HCT116 (cell line): ENCODE data around the gene COL9A2. TPM values are rescaled to one million over a fixed set of nuclear protein-coding genes. Genes with fewer than 3 reads are reported as not detected.

Experiments used
- ATAC-seq: fragments of 200-7000 bp; cut with Tn5 transposase; 2 replicates; pipeline ENCODE4 v1.9.1; 2020; ENCODE audit warnings: mild to moderate bottlenecking, moderate library complexity
- BruUV-seq: library from RNA; stranded (reverse); fragments of 400-500 nt; replicated peaks from 2 replicates; lab custom pipeline; 2021; lab: Mats Ljungman, UMichigan
- CTCF ChIA-PET: fragments of 300-600 bp; sonication (Branson Sonifier 250); formaldehyde crosslinking; loops from one replicate; lab custom pipeline; 2021; ENCODE audit warnings: antibody characterized with exemption; lab: Charles Lee
- POLR2A ChIA-PET: fragments of 300-600, 350-600 bp; sonication (Branson Sonifier 250); formaldehyde crosslinking; loops from one replicate; lab custom pipeline; 2021; ENCODE audit warnings: antibody characterized with exemption; lab: Charles Lee
- RAD21 ChIA-PET, 2 experiments: fragments of 300-600 bp; sonication (Branson Sonifier 250); formaldehyde crosslinking; loops; one replicate each; lab custom pipeline; 2023; ENCODE audit warnings: low total read pairs in 2 of 2; ENCODE audit not compliant: uncharacterized antibody in 2 of 2, unreplicated experiment in 2 of 2, low non-redundant PET in 1 of 2; lab: Charles Lee
- DNase-seq: peaks from one replicate; pipeline ENCODE4 v3.0.0-alpha.2; 2010; ENCODE audit warnings: low read depth, low spot score
- H2AFZ ChIP-seq: fragments of 200-600 bp; shearing (Covaris generic), sonication (generic); 2 replicates; pipeline ENCODE4 v1.6.1; 2017; ENCODE audit warnings: low read depth, mixed run types, mixed read lengths, antibody characterized with exemption, low read length; ENCODE audit not compliant: poor library complexity, severe bottlenecking
- H3K27ac ChIP-seq: 2 replicates; pipeline ENCODE4 v1.5.1; 2012; ENCODE audit warnings: low read depth, low read length
- H3K27me3 ChIP-seq: fragments of 200-600 bp; sonication (generic); 2 replicates; pipeline ENCODE4 v1.6.1; 2016; ENCODE audit warnings: mixed run types, low read length, mixed read lengths; ENCODE audit not compliant: insufficient read depth
- H3K36me3 ChIP-seq, 2 experiments: fragments of 200-500 bp in 1 of 2; fragments of 200-600 bp in 1 of 2; sonication (Bioruptor generic) in 1 of 2; sonication (generic) in 1 of 2; 2 replicates each; pipeline versions ENCODE4 v1.5.1 to v1.6.1; 2014 to 2016; ENCODE audit warnings: low read length in 2 of 2, inconsistent platforms in 1 of 2, mixed read lengths in 1 of 2, mixed run types in 1 of 2; ENCODE audit not compliant: insufficient read depth in 2 of 2, control insufficient read depth in 1 of 2
- H3K4me1 ChIP-seq, 2 experiments: fragments of 200-600 bp in 1 of 2; sonication (generic) in 1 of 2; 2 replicates each; pipeline versions ENCODE4 v1.5.1 to v1.6.1; 2012 to 2017; ENCODE audit warnings: low read length in 2 of 2, inconsistent platforms in 1 of 2, mild to moderate bottlenecking in 1 of 2, mixed read lengths in 1 of 2, mixed run types in 1 of 2, moderate library complexity in 1 of 2; ENCODE audit not compliant: insufficient read depth in 2 of 2, control insufficient read depth in 1 of 2
- H3K4me2 ChIP-seq: fragments of 200-600 bp; sonication (generic); 2 replicates; pipeline ENCODE4 v1.6.1; 2017; ENCODE audit warnings: mixed run types, low read length, mixed read lengths
- H3K4me3 ChIP-seq, 2 experiments: fragments of 200-600 bp in 1 of 2; sonication (generic) in 1 of 2; replicated peaks in 1 of 2; 2 replicates each; pipeline ENCODE4 v1.5.1; 2011 to 2016; ENCODE audit warnings: low read length in 2 of 2, control low read depth in 1 of 2, low read depth in 1 of 2, mild to moderate bottlenecking in 1 of 2, mixed read lengths in 1 of 2, mixed run types in 1 of 2
- H3K79me2 ChIP-seq: fragments of 200-600 bp; sonication (generic); 2 replicates; pipeline ENCODE4 v1.6.1; 2017; ENCODE audit warnings: mild to moderate bottlenecking, mixed run types, low read length, moderate library complexity, mixed read lengths; ENCODE audit not compliant: insufficient read depth
- H3K9ac ChIP-seq: fragments of 200-600 bp; sonication (generic); 2 replicates; pipeline ENCODE4 v1.6.1; 2016; ENCODE audit warnings: low read length, mixed read lengths
- H3K9me2 ChIP-seq: fragments of 200-600 bp; sonication (generic), shearing (Covaris generic); 2 replicates; pipeline ENCODE4 v1.6.1; 2017; ENCODE audit warnings: mixed run types, mild to moderate bottlenecking, moderate library complexity; ENCODE audit not compliant: insufficient read depth
- H3K9me3 ChIP-seq, 2 experiments: fragments of 200-500 bp in 1 of 2; fragments of 200-600 bp in 1 of 2; sonication (Bioruptor generic) in 1 of 2; sonication (generic) in 1 of 2; 2 replicates each; pipeline ENCODE4 v1.6.1; 2014 to 2017; ENCODE audit warnings: low read length in 2 of 2, mixed read lengths in 2 of 2, inconsistent platforms in 1 of 2, low read depth in 1 of 2, mild to moderate bottlenecking in 1 of 2, mixed run types in 1 of 2, moderate library complexity in 1 of 2; ENCODE audit not compliant: control insufficient read depth in 1 of 2, insufficient read depth in 1 of 2
- H4K20me1 ChIP-seq: fragments of 200-600 bp; sonication (generic), shearing (Covaris generic); 2 replicates; pipeline ENCODE4 v1.6.1; 2017; ENCODE audit warnings: mixed run types, mild to moderate bottlenecking, moderate library complexity; ENCODE audit not compliant: insufficient read depth
- ATF3 ChIP-seq: IDR thresholded peaks from 2 replicates; pipeline ENCODE4 v1.6.1; 2012
- CBX3 ChIP-seq: IDR thresholded peaks from 2 replicates; pipeline ENCODE4 v1.6.1; 2012; ENCODE audit warnings: low read depth
- CEBPB ChIP-seq: IDR thresholded peaks from 2 replicates; pipeline ENCODE4 v1.6.1; 2012; ENCODE audit warnings: low read depth
- EGR1 ChIP-seq: IDR thresholded peaks from 2 replicates; pipeline ENCODE4 v1.6.1; 2012; ENCODE audit warnings: low read depth
- ELF1 ChIP-seq: IDR thresholded peaks from 2 replicates; pipeline ENCODE4 v1.6.1; 2012; ENCODE audit warnings: low read depth, borderline replicate concordance
- EZH2 ChIP-seq: fragments of 200-600 bp; sonication (generic); IDR thresholded peaks from 2 replicates; pipeline ENCODE4 v1.6.1; 2017; ENCODE audit warnings: antibody characterized with exemption, mixed run types
- EZH2phosphoT487 ChIP-seq: fragments of 200-600 bp; IDR thresholded peaks from 2 replicates; pipeline ENCODE4 v1.6.1; 2018; ENCODE audit warnings: antibody characterized with exemption, borderline replicate concordance
- FOSL1 ChIP-seq: IDR thresholded peaks from 2 replicates; pipeline ENCODE4 v1.6.1; 2012; ENCODE audit warnings: low read depth
- JUND ChIP-seq: IDR thresholded peaks from 2 replicates; pipeline ENCODE4 v1.6.1; 2012
- MAX ChIP-seq: IDR thresholded peaks from 2 replicates; pipeline ENCODE4 v1.6.1; 2012
- POLR2AphosphoS5 ChIP-seq: IDR thresholded peaks from 2 replicates; pipeline ENCODE4 v1.6.1; 2011; ENCODE audit warnings: mild to moderate bottlenecking, low read depth, low read length, moderate library complexity
- RAD21 ChIP-seq: IDR thresholded peaks from 2 replicates; pipeline ENCODE4 v1.6.1; 2012; ENCODE audit warnings: low read depth, mild to moderate bottlenecking
- SP1 ChIP-seq: IDR thresholded peaks from 2 replicates; pipeline ENCODE4 v1.6.1; 2012; ENCODE audit warnings: low read depth
- SRF ChIP-seq: IDR thresholded peaks from 2 replicates; pipeline ENCODE4 v1.6.1; 2012; ENCODE audit warnings: low read depth
- YY1 ChIP-seq: IDR thresholded peaks from 2 replicates; pipeline ENCODE4 v1.6.1; 2011; ENCODE audit warnings: low read length, low read depth, moderate library complexity, mild to moderate bottlenecking; ENCODE audit not compliant: insufficient replicate concordance; ENCODE audit errors: extremely low read depth
- ZBTB33 ChIP-seq: IDR thresholded peaks from 2 replicates; pipeline ENCODE4 v1.6.1; 2011; ENCODE audit warnings: mild to moderate bottlenecking, low read length, moderate library complexity; ENCODE audit not compliant: insufficient replicate concordance; ENCODE audit errors: extremely low read depth
- ZFX ChIP-seq: fragments of 450-650 bp; IDR thresholded peaks from 2 replicates; pipeline ENCODE4 v1.6.1; 2017
- ZNF274 ChIP-seq: fragments of 200-500 bp; sonication (Bioruptor generic); IDR thresholded peaks from 2 replicates; pipeline ENCODE4 v1.6.1; 2014; ENCODE audit warnings: mild to moderate bottlenecking, low read depth, low read length, inconsistent platforms
- intact Hi-C: fragments of 100-400 bp; cut with micrococcal nuclease; formaldehyde crosslinking; loops from 2 replicates; pipeline ENCODE4 v1.10.0; 2022
- total RNA-seq: library from RNA; stranded (reverse); gene quantifications from one replicate; pipeline ENCODE4 v1.2.1, GENCODE V29; 2021; ENCODE audit not compliant: unreplicated experiment

COL9A2 gene
- total RNA-seq, 1 experiment from 2014 or later: 2.4 TPM

- no peak for TF ChIP-seq ZNF274
- no peak for TF ChIP-seq EZH2
- no peak for TF ChIP-seq SRF
- TF ChIP-seq ATF3: no peak
- TF ChIP-seq POLR2AphosphoS5: no peak
- TF ChIP-seq ZBTB33: no peak
- no peak for TF ChIP-seq FOSL1
- no peak for TF ChIP-seq YY1
- no peak for TF ChIP-seq CEBPB
- TF ChIP-seq RAD21: no peak
- TF ChIP-seq JUND: no peak
- no peak for TF ChIP-seq EGR1
- no peak for TF ChIP-seq ELF1
- no peak for TF ChIP-seq SP1
- TF ChIP-seq EZH2phosphoT487: no peak
- no peak for TF ChIP-seq MAX
- TF ChIP-seq CBX3: no peak
- no peak for TF ChIP-seq ZFX
- Histone ChIP-seq H3K27ac (peak overlapping the region; percentile 70), H2AFZ (peak overlapping the region; percentile 18), H3K79me2 (peaks cover 68% of the 10 kb centered on the region), H3K9me2 (no peaks in the 10 kb centered on the region), H3K36me3 (peaks cover 18 to 25% of the 10 kb centered on the region in 2 experiments; a peak in 3 of 4 replicates), H3K4me2 (peak overlapping the region; percentile 90), H3K9me3 (no peaks in the 10 kb centered on the region), H3K4me1 (peaks cover 4 to 6% of the 10 kb centered on the region in 2 experiments), H3K9ac (peak overlapping the region; percentile 98), H4K20me1 (no peaks in the 10 kb centered on the region), H3K27me3 (no peaks in the 10 kb centered on the region), H3K4me3 (peak overlapping the region; percentile 99 to 100)
- no peak for DNase-seq
- ChIA-PET CTCF (interaction anchor here (1.0 to 1.4 kb wide), 3 partner anchors 11 to 80 kb away, joined by 3 to 4 read pairs (median 3); partner anchors contain the start of gene TMCO2), RAD21 (no interaction called here), POLR2A (no interaction called here)
- TSS peak; percentile 74 for BruUV-seq
- intact Hi-C loops: loop anchor here (5.0 kb wide), 1 partner anchor 216 kb away; the partner anchor contains the start of gene CAP1
- peak; percentile 20 for ATAC-seq
Measured at GRCh38 chr1:40258445-40258769, 58.7 kb downstream of the COL9A2 start.
